HG02973 (cell line): ENCODE results near the gene MAOB.
"Not testable (repeated sequence)": the region's sequence is repeated elsewhere in the genome, so short reads cannot be mapped to it uniquely, and the experiment has no call there.

ENCODE experiments used
- ATAC-seq: cut with Tn5 transposase; IDR thresholded peaks from one replicate; pipeline ENCODE4 v1.9.1; 2021; ENCODE audit warnings: moderate library complexity; ENCODE audit not compliant: unreplicated experiment

MAOB gene

GRCh38 chrX:43758044-43758443, 124.2 kb downstream of the MAOB start:
- no peak for ATAC-seq

GRCh38 chrX:43756076-43756475, 126.2 kb downstream of the MAOB start:
- ATAC-seq: no peak

- ATAC-seq: no peak
Observed at GRCh38 chrX:43753637-43754036, 128.6 kb downstream of the MAOB start.

- peak; percentile 78 for ATAC-seq
Observed at GRCh38 chrX:43750248-43750676, 132.0 kb downstream of the MAOB start.

GRCh38 chrX:43747476-43747875, 134.8 kb downstream of the MAOB start:
- ATAC-seq: no peak

- no peak for ATAC-seq
Observed at GRCh38 chrX:43745938-43746721, 136.1 kb downstream of the MAOB start.

GRCh38 chrX:43744284-43744683, 138.0 kb downstream of the MAOB start:
- no peak for ATAC-seq

GRCh38 chrX:43743100-43743822, 139.0 kb downstream of the MAOB start:
- no peak for ATAC-seq

- ATAC-seq: no peak
Observed at GRCh38 chrX:43741843-43742573, 140.2 kb downstream of the MAOB start.

GRCh38 chrX:43735957-43736356, 146.3 kb downstream of the MAOB start:
- ATAC-seq: no peak

- no peak for ATAC-seq
Observed at GRCh38 chrX:43735534-43735933, 146.7 kb downstream of the MAOB start.

- no peak for ATAC-seq
Observed at GRCh38 chrX:43734444-43734843, 147.8 kb downstream of the MAOB start.

- no peak for ATAC-seq
Observed at GRCh38 chrX:43733699-43734098, 148.6 kb downstream of the MAOB start.

GRCh38 chrX:43731086-43731485, 151.2 kb downstream of the MAOB start:
- no peak for ATAC-seq

- no peak for ATAC-seq
Observed at GRCh38 chrX:43728966-43729365, 153.3 kb downstream of the MAOB start.

GRCh38 chrX:43728002-43728401, 154.2 kb downstream of the MAOB start:
- ATAC-seq: no peak

GRCh38 chrX:43727254-43727653, 155.0 kb downstream of the MAOB start:
- not testable (repeated sequence) for ATAC-seq

GRCh38 chrX:43725227-43725626, 157.0 kb downstream of the MAOB start:
- ATAC-seq: not testable (repeated sequence)

- no peak for ATAC-seq
Observed at GRCh38 chrX:43720961-43721360, 161.3 kb downstream of the MAOB start.

- ATAC-seq: no peak
Observed at GRCh38 chrX:43720082-43720481, 162.2 kb downstream of the MAOB start.

GRCh38 chrX:43718956-43719355, 163.3 kb downstream of the MAOB start:
- no peak for ATAC-seq

GRCh38 chrX:43718546-43718945, 163.7 kb downstream of the MAOB start:
- no peak for ATAC-seq
